Fibroblast of lung (primary cell): ENCODE measurements around the gene IL20RB.

Experiments
- CTCF ChIP-seq, 2 donors: IDR thresholded peaks in 1 of 2; conservative IDR thresholded peaks in 1 of 2; 1 replicate in 1 of 2; 2 replicates in 1 of 2; pipeline ENCODE4 v1.5.1; 2011 to 2012; ENCODE audit warnings: low read length in 2 of 2, control low read depth in 1 of 2, inconsistent platforms in 1 of 2, low read depth in 1 of 2, mild to moderate bottlenecking in 1 of 2
- EZH2 ChIP-seq: IDR thresholded peaks from 2 replicates; pipeline ENCODE4 v1.5.1; 2012; ENCODE audit warnings: low read length, control low read depth, mild to moderate bottlenecking; ENCODE audit errors: missing control alignments

- TF ChIP-seq CTCF (conservative IDR thresholded peaks at IDR 0.05 in 1 of 2, IDR thresholded peaks at IDR 0.05 in 1 of 2; ENCODE audit: low read depth in 1 of 2, low read length in 2 of 2) (no peak), EZH2 (no peak)
Measured at GRCh38 chr3:136913168-136913567, 44.6 kb upstream of the IL20RB start.
